ENCODE measurements around the gene GTPBP4.

DNA sequence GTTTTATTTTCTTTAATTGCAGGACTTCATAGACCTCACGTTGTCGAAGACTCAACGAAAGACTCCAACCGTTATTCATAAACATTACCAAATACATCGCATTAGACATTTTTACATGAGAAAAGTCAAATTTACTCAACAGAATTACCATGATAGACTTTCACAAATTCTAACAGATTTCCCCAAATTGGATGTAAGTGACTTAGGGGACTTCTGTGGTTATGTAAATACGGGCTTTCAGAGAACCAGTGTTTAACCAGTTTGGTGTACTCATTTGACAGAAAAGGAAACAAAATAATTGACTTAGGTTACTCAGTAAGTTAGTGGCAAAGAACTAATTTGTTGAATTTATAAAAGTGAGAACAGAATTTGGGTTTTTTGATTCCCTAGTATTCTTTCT is 4.2 kb downstream of the GTPBP4 start:
- TF ChIP-seq SUZ12 (IDR thresholded peaks at IDR 0.05; ENCODE audit: low read length) (no peak), SIN3A (conservative IDR thresholded peaks at IDR 0.05 in 1 of 2, IDR thresholded peaks at IDR 0.05 in 1 of 2; ENCODE audit: low read depth in 1 of 2, low read length in 2 of 2) (no peak), NRF1 (IDR thresholded peaks at IDR 0.05; ENCODE audit: low read depth, low read length) (no peak), CEBPB (IDR thresholded peaks at IDR 0.05; ENCODE audit: low read depth, low read length) (no peak), POLR2A (IDR thresholded peaks at IDR 0.05; ENCODE audit: control extremely low read depth in 1 of 2, low read depth in 2 of 2, low read length in 2 of 2) (no peak; a peak in 1 of 3 replicates)
- TF ChIP-seq, protein P1, sequence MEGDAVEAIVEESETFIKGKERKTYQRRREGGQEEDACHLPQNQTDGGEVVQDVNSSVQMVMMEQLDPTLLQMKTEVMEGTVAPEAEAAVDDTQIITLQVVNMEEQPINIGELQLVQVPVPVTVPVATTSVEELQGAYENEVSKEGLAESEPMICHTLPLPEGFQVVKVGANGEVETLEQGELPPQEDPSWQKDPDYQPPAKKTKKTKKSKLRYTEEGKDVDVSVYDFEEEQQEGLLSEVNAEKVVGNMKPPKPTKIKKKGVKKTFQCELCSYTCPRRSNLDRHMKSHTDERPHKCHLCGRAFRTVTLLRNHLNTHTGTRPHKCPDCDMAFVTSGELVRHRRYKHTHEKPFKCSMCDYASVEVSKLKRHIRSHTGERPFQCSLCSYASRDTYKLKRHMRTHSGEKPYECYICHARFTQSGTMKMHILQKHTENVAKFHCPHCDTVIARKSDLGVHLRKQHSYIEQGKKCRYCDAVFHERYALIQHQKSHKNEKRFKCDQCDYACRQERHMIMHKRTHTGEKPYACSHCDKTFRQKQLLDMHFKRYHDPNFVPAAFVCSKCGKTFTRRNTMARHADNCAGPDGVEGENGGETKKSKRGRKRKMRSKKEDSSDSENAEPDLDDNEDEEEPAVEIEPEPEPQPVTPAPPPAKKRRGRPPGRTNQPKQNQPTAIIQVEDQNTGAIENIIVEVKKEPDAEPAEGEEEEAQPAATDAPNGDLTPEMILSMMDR (IDR thresholded peaks at IDR 0.05; ENCODE audit: control extremely low read depth in 1 of 3, insufficient read depth in 1 of 3, low read depth in 1 of 3, low read length in 3 of 3), result no peak

Data from H1 (cell line).